ENCODE results near the gene CBX6. TPM values are rescaled to one million over a fixed set of nuclear protein-coding genes. Genes with fewer than 3 reads are reported as not detected.

Gene CBX6
- total RNA-seq, 2 experiments from 2014 or later = 61.4 to 61.8 TPM

GRCh38 chr22:38843201-38843656, 28.8 kb downstream of the CBX6 start:
- CTCF ChIA-PET = interaction anchor here (0.6 to 2.5 kb wide), 11 partner anchors 10 to 163 kb away, joined by 3 to 16 read pairs (median 3); no protein-coding TSS in a partner anchor
- H3K27me3 Mint-ChIP-seq (ENCODE audit: low read depth) = peaks cover 53% of the 10 kb centered on the region

GRCh38 chr22:38842512-38843200, 29.4 kb downstream of the CBX6 start:
- ChIA-PET POLR2A (interaction anchor here (0.7 to 0.8 kb wide), 2 partner anchors 15 to 33 kb away, joined by 4 read pairs; no protein-coding TSS in a partner anchor), CTCF (interaction anchor here (0.6 to 2.5 kb wide), 11 partner anchors 11 to 164 kb away, joined by 3 to 16 read pairs (median 3); no protein-coding TSS in a partner anchor)
- ATAC-seq = no peak
- Mint-ChIP-seq H3K9me3 (ENCODE audit: insufficient read depth) (no peaks in the 10 kb centered on the region), H3K27me3 (ENCODE audit: low read depth) (peaks cover 52% of the 10 kb centered on the region), H3K4me3 (peak overlapping the region; percentile 61), H3K36me3 (ENCODE audit: low read depth) (no peaks in the 10 kb centered on the region), H3K27ac (peak overlapping the region; percentile 72), H3K4me1 (ENCODE audit: low read depth) (peaks cover 7% of the 10 kb centered on the region)
- DNase-seq = no peak

More at GRCh38 chr22:38843201-38843656, 28.8 kb downstream of the CBX6 start:
- H3K4me1 Mint-ChIP-seq (ENCODE audit: low read depth) = peaks cover 7% of the 10 kb centered on the region
- peak; percentile 56 for DNase-seq
- H3K9me3 Mint-ChIP-seq (ENCODE audit: insufficient read depth) = no peaks in the 10 kb centered on the region
- no peaks in the 10 kb centered on the region for H3K36me3 Mint-ChIP-seq (ENCODE audit: low read depth)
- H3K4me3 Mint-ChIP-seq = no peak overlapping the region
- no peak overlapping the region for H3K27ac Mint-ChIP-seq
- peak; percentile 90 for ATAC-seq
- POLR2A ChIA-PET = interaction anchor here (0.7 to 0.8 kb wide), 2 partner anchors 16 to 33 kb away, joined by 4 read pairs; no protein-coding TSS in a partner anchor

- Mint-ChIP-seq H3K27me3 (ENCODE audit: low read depth) (peaks cover 45% of the 10 kb centered on the region), H3K4me1 (ENCODE audit: low read depth) (peaks cover 7% of the 10 kb centered on the region), H3K9me3 (ENCODE audit: insufficient read depth) (no peaks in the 10 kb centered on the region), H3K4me3 (no peak overlapping the region), H3K27ac (no peak overlapping the region), H3K36me3 (ENCODE audit: low read depth) (no peaks in the 10 kb centered on the region)
- ChIA-PET POLR2A (no interaction called here), CTCF (no interaction called here)
- no peak for DNase-seq
- no peak for ATAC-seq
Measured at GRCh38 chr22:38841635-38842034, 30.4 kb downstream of the CBX6 start.

GRCh38 chr22:38841211-38841610, 30.8 kb downstream of the CBX6 start:
- POLR2A ChIA-PET = no interaction called here
- CTCF ChIA-PET = no interaction called here
- no peak for ATAC-seq

GRCh38 chr22:38840129-38840528, 31.9 kb downstream of the CBX6 start:
- ChIA-PET CTCF (no interaction called here), POLR2A (interaction anchor here (1.0 kb wide), 1 partner anchor 24 kb away, joined by 3 read pairs; no protein-coding TSS in a partner anchor)
- Mint-ChIP-seq H3K9me3 (ENCODE audit: insufficient read depth) (no peaks in the 10 kb centered on the region), H3K27me3 (ENCODE audit: low read depth) (peaks cover 36% of the 10 kb centered on the region), H3K4me1 (ENCODE audit: low read depth) (peaks cover 7% of the 10 kb centered on the region), H3K4me3 (no peak overlapping the region), H3K27ac (no peak overlapping the region), H3K36me3 (ENCODE audit: low read depth) (no peaks in the 10 kb centered on the region)
- DNase-seq = no peak
- no peak for ATAC-seq

More at GRCh38 chr22:38841211-38841610, 30.8 kb downstream of the CBX6 start:
- H3K4me1 Mint-ChIP-seq (ENCODE audit: low read depth) = peaks cover 7% of the 10 kb centered on the region
- H3K9me3 Mint-ChIP-seq (ENCODE audit: insufficient read depth) = no peaks in the 10 kb centered on the region
- no peak overlapping the region for H3K4me3 Mint-ChIP-seq
- no peaks in the 10 kb centered on the region for H3K36me3 Mint-ChIP-seq (ENCODE audit: low read depth)
- peaks cover 43% of the 10 kb centered on the region for H3K27me3 Mint-ChIP-seq (ENCODE audit: low read depth)
- no peak overlapping the region for H3K27ac Mint-ChIP-seq
- no peak for DNase-seq

GRCh38 chr22:38839686-38840085, 32.3 kb downstream of the CBX6 start:
- Mint-ChIP-seq H3K9me3 (ENCODE audit: insufficient read depth) (no peaks in the 10 kb centered on the region), H3K36me3 (ENCODE audit: low read depth) (no peaks in the 10 kb centered on the region), H3K27ac (no peak overlapping the region), H3K4me3 (no peak overlapping the region), H3K27me3 (ENCODE audit: low read depth) (peaks cover 33% of the 10 kb centered on the region), H3K4me1 (ENCODE audit: low read depth) (peaks cover 7% of the 10 kb centered on the region)
- ATAC-seq = no peak
- POLR2A ChIA-PET = no interaction called here
- DNase-seq = no peak
- CTCF ChIA-PET = no interaction called here

GRCh38 chr22:38837414-38837928, 34.5 kb downstream of the CBX6 start:
- no peaks in the 10 kb centered on the region for H3K36me3 Mint-ChIP-seq (ENCODE audit: low read depth)
- no peak for DNase-seq
- H3K4me3 Mint-ChIP-seq = no peak overlapping the region
- CTCF ChIA-PET = interaction anchor here (1.1 kb wide), 1 partner anchor 68 kb away, joined by 3 read pairs; no protein-coding TSS in a partner anchor
- peaks cover 23% of the 10 kb centered on the region for H3K27me3 Mint-ChIP-seq (ENCODE audit: low read depth)
- H3K4me1 Mint-ChIP-seq (ENCODE audit: low read depth) = peaks cover 2% of the 10 kb centered on the region
- H3K9me3 Mint-ChIP-seq (ENCODE audit: insufficient read depth) = no peaks in the 10 kb centered on the region
- POLR2A ChIA-PET = no interaction called here
- no peak overlapping the region for H3K27ac Mint-ChIP-seq
- ATAC-seq = no peak

- Mint-ChIP-seq H3K36me3 (ENCODE audit: low read depth) (no peaks in the 10 kb centered on the region), H3K4me1 (ENCODE audit: low read depth) (no peaks in the 10 kb centered on the region), H3K4me3 (no peak overlapping the region), H3K9me3 (ENCODE audit: insufficient read depth) (no peaks in the 10 kb centered on the region), H3K27me3 (ENCODE audit: low read depth) (peaks cover 14% of the 10 kb centered on the region), H3K27ac (no peak overlapping the region)
- POLR2A ChIA-PET = no interaction called here
- DNase-seq (no peak), ATAC-seq (no peak)
- CTCF ChIA-PET = no interaction called here
Measured at GRCh38 chr22:38835888-38836301, 36.1 kb downstream of the CBX6 start.

- no peak overlapping the region for H3K27ac Mint-ChIP-seq
- ChIA-PET POLR2A (no interaction called here), CTCF (no interaction called here)
- H3K9me3 Mint-ChIP-seq (ENCODE audit: insufficient read depth) = no peaks in the 10 kb centered on the region
- H3K4me1 Mint-ChIP-seq (ENCODE audit: low read depth) = no peaks in the 10 kb centered on the region
- ATAC-seq (no peak), DNase-seq (no peak)
- H3K36me3 Mint-ChIP-seq (ENCODE audit: low read depth) = no peaks in the 10 kb centered on the region
- H3K27me3 Mint-ChIP-seq (ENCODE audit: low read depth) = peaks cover 5% of the 10 kb centered on the region
- no peak overlapping the region for H3K4me3 Mint-ChIP-seq
Measured at GRCh38 chr22:38834991-38835390, 37.0 kb downstream of the CBX6 start.

GRCh38 chr22:38834215-38834953, 37.6 kb downstream of the CBX6 start:
- ChIA-PET POLR2A (no interaction called here), CTCF (no interaction called here)
- Mint-ChIP-seq H3K27ac (no peak overlapping the region), H3K9me3 (ENCODE audit: insufficient read depth) (no peaks in the 10 kb centered on the region), H3K4me3 (no peak overlapping the region), H3K27me3 (ENCODE audit: low read depth) (no peaks in the 10 kb centered on the region), H3K36me3 (ENCODE audit: low read depth) (no peaks in the 10 kb centered on the region), H3K4me1 (ENCODE audit: low read depth) (no peaks in the 10 kb centered on the region)
- DNase-seq (no peak), ATAC-seq (no peak)

- no peaks in the 10 kb centered on the region for H3K27me3 Mint-ChIP-seq (ENCODE audit: low read depth)
- ATAC-seq = no peak
- no peak overlapping the region for H3K4me3 Mint-ChIP-seq
- H3K36me3 Mint-ChIP-seq (ENCODE audit: low read depth) = no peaks in the 10 kb centered on the region
- no peaks in the 10 kb centered on the region for H3K4me1 Mint-ChIP-seq (ENCODE audit: low read depth)
- H3K27ac Mint-ChIP-seq = no peak overlapping the region
- ChIA-PET CTCF (no interaction called here), POLR2A (no interaction called here)
- no peak for DNase-seq
- no peaks in the 10 kb centered on the region for H3K9me3 Mint-ChIP-seq (ENCODE audit: insufficient read depth)
Measured at GRCh38 chr22:38833061-38833460, 39.0 kb downstream of the CBX6 start.
